Stimulated activated CD8-positive, alpha-beta memory T cell treated with anti-CD3 and anti-CD28 coated beads, Interleukin-2, amount 100 ng/mL, for 1 hour (primary cell): ENCODE data around the gene CEP112.

Experiments used
- DNase-seq, 2 donors: peaks; one replicate each; pipeline ENCODE4 v3.0.0-alpha.2; 2020; ENCODE audit warnings: low read depth in 2 of 2

CEP112 gene

DNA sequence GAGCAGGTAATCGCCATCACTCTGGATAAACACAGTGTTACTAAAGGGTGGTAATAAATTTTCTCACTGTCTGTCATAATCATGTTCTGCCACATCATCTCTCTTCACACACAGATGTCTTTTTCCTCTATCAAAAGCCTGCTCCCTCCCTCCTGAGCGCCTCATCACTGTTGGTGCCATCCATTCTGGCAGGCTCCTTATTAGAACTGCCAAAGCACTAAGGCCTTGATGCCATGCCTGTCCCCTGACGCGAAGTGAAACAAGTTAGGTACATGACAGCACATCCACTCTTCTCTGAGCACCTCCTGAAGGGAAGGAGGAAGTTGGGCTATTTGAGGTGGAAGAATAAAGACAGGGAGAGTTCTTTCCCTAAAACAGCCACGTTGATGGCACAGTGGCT lies 592.3 kb downstream of the CEP112 start:
- DNase-seq = no peak

DNA sequence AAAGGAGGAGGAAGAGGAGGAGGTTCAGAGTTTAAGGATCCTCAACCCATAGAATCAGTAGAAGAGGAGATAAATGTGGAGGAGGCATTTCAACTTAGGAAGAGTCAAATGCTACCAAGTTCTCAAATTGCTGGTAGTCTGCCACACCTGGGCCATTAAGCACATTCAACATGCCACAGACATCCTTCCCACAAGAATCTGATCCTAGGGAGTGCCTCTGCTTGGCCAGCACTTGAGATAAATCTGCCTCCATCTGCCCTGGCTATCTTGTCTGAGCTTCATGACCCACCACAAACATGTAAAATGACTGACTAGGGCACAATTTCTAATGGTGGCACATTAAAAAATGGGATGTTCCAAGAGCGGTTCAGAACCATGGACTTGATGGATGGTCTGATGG lies 593.2 kb downstream of the CEP112 start:
- DNase-seq = no peak

DNA sequence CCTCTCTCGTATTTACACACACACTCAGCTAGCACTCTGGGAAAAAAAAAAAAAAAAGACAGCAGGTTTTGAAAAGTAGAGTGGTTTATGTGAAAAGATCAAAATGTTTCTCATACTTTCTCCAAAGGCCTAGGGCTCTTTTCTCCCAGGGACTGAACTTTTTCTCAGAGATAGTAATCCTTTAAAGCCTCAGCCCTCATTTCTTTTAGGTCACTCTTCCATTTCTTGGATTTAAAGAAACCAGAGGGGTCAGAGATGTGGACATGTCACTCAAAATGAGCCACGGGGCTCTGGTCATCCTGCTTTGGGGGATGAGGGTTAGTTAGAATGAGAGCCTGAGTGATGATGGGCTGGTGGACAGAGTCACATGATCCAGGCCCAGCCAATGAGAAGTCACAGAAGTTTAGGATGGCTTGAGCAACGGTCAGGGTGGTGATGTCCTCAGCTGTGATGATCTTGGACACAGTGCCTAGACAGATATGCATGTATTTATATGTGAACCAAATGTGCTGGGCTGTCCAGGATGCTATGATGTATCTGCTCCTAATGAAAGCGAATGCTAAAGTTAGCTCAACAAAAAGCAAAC lies 596.8 kb downstream of the CEP112 start:
- DNase-seq = no peak

DNA sequence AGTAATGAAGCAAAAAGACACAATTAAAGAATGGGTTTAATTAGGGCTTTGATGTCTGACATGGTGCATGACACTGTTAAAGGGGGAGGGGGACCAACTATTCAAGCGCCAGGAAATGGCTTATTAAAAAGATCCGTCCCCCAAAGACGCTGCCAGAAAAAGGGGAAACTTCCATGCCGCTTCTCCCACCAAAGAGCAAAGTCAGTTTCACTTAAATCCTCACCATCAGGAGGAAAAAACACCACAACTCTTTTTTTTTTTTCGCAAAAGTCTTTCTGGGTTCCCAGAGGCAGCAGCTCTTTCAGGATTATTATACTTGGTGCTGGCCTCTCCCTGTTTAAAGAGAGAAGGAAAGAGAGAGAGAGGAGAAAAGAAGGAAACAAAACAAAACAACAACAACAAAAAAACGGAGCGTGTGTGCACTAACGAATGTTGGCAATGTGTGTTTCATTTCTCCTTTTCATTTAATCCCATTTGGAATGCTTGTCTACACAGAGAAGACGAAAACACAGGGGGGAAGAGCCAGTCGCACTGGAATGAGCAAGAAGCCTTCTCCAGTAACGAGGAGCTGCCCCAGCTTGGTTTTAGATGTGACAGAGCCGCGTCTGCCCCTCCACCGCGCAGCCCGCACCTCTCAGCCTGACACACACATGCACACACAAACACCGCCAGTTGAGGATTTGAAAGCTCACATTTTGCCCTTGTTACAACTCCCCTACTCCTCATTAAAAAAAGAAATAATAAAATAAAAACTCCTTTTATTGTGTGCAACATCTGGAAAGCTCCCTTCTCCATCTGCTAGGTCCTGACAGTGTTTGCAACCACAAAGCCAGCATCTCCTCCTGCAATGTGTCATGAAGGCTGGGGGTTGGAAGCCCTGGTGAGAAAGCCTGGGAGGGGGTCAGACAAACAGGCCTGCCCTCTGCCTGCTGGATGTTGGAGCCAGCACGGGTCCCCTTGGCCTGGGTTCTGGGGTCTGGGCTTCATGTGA lies 597.8 kb downstream of the CEP112 start:
- no peak for DNase-seq

DNA sequence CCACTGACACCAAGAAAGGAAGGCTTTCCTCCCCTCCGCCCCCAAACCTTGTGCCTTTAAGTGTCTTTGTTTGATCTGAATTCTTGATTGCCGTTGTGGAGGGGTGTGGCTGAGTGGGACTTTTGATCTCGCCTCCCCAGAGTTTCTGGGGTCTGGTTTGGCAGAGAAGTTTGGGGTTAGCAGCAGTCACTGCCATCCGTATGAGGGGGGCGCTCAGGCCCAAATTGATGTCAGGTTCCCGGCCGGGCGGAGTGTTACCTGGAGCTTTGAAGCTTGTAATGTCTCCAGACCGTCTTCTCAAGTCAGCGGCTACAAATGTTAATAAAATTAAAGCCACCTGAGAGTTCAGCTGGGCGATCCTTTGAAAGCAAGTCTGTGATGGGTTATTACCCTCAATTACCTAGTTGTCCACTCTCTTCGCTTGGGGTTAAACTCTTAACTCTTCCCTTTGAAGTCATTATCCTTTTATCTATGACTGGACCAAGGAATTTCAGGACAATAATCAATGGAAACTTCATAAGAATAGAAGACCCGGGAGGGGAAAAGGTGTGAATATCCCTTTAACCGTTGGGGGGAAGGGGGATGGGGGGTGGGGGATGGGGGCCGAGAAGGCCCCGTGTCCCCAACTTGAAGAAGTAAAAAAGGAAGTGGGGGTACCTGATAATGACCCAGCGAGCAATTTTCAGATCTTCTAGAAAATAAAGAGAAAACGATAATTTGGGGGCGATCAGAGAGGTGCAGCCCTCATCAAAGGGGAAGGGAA lies 598.7 kb downstream of the CEP112 start:
- no peak for DNase-seq

DNA sequence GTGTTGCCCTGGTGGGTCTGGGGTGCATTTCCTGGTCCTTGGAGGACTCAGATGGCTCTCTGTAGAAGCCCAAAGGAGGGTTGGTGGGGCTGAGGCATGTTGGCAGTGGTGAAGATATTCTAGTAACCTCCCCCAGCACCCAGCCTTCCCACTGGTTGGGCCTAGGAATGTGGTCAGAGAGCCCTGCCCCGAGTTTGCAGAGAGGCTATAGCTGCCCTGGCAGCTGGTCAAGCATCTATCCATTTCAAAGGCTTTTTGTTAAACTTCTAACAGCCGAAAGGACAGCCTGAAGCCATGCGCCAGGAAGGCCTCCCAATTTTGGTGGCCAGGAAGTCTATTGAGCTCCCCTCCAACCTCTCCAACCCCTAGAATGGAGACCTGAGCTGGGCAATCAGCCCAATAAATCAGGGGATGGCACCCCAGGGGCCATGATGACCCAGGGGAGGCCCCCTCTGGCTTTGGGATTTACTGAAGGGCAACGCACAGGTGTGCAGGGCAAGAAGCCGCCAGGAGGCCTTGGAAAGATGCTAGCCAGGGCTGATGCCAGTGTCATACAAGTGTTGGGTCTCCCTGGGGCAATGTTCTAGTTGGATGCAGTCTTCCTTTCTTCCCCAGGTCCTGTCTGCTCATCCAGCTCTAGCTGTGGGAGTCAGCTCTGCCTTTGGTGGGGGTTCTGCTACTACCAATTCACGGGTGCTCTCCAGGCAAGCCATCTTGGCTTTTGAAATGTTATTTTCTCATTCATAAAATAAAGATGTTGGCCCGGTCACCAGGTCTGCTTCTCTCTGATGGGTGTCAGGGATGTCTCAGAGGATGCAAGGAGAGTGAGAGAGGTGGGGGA lies 599.6 kb downstream of the CEP112 start:
- no peak for DNase-seq

DNA sequence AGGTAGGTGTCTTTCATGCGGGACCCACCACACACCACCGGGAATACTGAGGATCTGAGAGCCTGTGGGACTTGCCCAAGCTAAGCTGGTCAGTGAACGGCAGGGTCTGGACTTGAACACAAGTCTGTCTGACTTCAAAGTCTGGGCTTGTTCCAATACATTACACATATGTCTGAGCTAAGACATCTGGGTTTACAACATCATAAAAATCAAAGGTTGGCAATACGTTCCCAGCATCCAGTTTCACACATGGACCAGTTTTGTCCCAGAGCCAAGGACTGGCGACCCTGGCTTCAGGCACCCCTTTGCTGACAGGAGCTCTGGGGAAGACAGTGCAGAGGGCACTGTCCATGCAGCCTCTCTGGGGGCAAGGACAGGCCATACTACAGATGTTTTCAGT lies 602.6 kb downstream of the CEP112 start:
- DNase-seq = no peak

DNA sequence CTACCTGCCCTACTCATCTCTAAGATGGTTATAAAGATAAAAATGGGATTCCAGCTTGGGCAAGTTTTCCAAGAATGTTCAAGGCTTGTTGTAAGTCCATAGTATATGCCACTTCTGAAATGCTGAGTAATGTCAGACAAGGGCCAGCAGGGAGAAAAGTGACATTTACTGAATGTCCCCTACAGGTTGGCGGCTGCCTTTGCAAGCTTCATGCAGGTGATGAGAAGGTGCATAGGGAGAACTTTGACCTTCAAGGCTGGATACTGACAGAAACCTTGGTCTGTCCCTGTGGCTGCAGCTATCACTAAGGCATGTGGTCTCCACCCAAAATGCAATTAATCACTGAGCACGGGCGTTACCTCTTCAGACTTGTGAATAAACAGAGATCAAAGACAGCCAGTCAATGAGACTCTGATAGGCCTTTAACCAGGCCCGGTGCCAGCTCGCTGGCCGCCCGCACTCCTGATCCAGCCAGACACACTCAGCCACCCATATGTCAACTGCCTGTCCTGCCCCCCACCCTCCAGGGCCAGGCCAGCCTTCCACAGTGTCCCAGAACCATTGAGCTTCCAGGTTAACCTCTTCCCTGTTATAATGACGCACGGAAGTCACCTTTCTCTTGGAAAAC lies 603.6 kb downstream of the CEP112 start:
- no peak for DNase-seq

DNA sequence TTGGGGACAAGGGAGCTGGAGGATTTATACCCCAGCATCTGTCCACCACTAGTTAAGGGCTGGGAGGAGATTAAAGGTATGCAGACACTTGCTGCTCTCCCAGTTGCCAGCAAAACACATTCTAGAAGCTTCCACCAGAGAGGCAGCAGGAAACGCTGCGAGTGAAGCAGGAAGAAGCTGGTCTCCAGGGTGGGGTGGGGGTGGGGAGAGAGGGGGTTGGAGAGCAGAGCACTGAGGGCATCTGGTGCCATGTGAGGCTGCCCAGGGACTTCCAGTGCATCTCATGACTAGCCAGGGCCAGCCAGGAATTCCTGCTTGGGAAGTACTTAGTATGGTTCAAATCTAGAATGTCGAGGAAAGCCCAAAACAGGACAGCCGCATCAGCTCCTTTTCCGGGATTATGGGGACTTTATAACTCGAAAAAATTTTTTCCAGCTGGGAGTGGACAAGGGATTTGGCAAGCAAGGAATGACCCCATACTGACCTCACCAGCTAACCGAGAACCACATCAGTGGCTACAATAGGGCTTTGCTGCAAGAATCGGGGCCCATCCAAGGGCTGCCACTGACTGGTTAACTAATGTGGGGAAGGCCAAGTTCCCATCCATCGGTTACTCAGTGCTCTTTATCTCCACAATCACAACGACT lies 604.3 kb downstream of the CEP112 start:
- DNase-seq = no peak

DNA sequence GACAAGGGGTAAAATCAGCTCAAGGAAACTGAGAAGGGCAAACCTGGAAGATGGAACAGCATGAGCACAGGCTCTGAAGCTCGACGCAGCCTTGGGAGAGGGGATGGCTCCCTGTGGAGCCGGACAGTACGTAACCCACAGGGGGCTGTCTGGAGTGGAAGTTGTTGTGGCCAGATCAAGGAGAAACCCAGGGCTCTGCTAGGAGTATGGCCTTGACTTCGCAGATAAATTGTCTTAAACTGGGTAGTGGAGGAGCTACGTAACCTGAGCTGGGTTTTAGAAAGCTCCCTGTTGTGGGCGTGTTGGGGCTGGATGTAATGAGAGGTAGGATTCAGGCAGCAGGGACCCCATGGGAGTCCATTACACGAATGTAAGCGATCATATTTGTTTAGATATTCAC lies 605.0 kb downstream of the CEP112 start:
- DNase-seq = no peak
